HepG2 (cell line): ENCODE results near the gene TFG.

ENCODE experiments used
- POLR2AphosphoS5 ChIP-seq: IDR thresholded peaks from 2 replicates; pipeline ENCODE4 v1.6.1; 2012; ENCODE audit warnings: low read depth, low read length
- TF ChIP-seq, protein P1 (sequence below): sonication (generic); formaldehyde crosslinking; IDR thresholded peaks from 2 replicates; pipeline ENCODE4 v1.4.0; 2020; ENCODE audit warnings: mild to moderate bottlenecking, missing genetic modification reagents

DNA sequence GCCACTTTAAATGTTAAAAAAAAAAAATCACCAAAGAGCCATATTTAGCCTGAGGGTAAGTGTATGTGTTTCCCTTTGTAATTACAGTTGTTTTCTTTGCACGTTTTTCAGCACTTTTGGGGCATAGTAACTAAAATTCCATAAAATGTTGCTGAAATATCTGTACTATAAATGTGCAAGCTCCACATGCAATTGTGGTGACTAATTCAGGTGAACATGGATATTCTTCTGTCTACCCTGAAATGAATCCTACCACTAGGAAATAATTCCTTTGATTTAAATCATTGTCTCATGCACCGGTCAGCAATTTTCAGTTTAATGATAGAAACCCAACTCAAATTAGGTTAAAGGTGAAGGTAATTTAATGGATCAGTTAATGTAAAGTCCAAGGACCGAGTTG is 13.1 kb upstream of the TFG start:
- TF ChIP-seq, protein P1, sequence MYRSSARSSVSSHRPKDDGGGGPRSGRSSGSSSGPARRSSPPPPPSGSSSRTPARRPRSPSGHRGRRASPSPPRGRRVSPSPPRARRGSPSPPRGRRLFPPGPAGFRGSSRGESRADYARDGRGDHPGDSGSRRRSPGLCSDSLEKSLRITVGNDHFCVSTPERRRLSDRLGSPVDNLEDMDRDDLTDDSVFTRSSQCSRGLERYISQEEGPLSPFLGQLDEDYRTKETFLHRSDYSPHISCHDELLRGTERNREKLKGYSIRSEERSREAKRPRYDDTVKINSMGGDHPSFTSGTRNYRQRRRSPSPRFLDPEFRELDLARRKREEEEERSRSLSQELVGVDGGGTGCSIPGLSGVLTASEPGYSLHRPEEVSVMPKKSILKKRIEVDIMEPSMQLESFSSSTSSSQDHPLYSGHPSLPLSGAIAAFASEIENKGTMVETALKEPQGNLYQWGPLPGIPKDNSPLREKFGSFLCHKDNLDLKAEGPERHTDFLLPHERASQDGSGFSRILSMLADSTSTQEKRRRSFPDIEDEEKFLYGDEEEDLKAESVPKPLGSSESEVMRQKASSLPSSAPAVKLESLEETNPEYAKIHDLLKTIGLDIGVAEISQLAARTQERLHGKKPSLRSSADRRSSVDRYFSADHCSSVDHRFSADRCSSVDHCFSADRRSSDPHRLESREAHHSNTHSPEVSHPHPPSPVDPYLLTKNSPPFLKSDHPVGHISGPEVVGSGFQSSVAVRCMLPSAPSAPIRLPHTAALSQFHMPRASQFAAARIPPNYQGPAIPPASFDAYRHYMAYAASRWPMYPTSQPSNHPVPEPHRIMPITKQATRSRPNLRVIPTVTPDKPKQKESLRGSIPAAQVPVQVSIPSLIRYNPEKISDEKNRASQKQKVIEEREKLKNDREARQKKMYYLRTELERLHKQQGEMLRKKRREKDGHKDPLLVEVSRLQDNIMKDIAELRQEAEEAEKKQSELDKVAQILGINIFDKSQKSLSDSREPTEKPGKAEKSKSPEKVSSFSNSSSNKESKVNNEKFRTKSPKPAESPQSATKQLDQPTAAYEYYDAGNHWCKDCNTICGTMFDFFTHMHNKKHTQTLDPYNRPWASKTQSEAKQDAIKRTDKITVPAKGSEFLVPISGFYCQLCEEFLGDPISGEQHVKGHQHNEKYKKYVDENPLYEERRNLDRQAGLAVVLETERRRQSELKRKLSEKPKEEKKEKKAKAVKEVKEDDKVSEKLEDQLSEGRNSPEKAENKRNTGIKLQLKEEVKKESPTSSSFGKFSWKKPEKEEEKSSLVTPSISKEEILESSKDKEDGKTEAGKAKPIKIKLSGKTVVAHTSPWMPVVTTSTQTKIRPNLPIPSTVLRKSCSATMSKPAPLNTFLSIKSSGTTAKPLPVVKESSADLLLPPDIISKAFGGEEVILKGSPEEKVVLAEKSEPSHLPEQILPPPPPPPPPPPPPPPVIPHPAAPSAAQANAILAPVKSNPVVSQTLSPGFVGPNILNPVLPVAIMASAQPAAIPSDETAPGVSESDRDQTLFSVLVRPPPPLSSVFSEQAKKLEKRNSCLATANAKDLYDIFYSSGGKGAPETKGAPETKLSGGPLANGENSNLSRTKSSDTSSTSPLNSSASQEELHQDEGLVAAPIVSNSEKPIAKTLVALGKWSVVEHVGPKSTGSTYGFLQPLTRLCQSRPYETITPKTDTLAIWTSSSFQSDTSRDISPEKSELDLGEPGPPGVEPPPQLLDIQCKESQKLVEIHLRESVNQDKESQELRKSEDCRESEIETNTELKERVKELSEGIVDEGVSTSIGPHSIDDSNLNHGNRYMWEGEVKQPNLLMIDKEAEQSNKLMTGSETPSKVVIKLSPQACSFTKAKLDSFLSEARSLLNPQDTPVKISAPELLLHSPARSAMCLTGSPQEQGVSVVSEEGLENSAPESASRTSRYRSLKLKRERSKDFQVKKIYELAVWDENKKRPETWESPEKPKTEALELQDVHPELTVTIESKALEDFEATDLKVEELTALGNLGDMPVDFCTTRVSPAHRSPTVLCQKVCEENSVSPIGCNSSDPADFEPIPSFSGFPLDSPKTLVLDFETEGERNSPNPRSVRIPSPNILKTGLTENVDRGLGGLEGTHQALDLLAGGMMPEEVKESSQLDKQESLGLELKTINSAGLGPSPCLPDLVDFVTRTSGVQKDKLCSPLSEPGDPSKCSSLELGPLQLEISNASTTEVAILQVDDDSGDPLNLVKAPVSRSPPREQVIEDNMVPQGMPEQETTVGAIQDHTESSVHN = no peak
- TF ChIP-seq POLR2AphosphoS5 = no peak
